T follicular helper cell (primary cell): ENCODE measurements around the gene SVIL.

Experiments used
- DNase-seq: peaks from one replicate; pipeline ENCODE4 v3.0.0-alpha.2; 2020; ENCODE audit warnings: low read depth
- total RNA-seq, 2 experiments: gene quantifications; one replicate each; lab custom pipeline; 2026; lab: John Stamatoyannopoulos, UW

SVIL gene
- 40.8 to 84.3 reads per million in 2 experiments for total RNA-seq

GRCh38 chr10:29634764-29635625, at the start of gene SVIL:
TSS of gene SVIL (minus strand) at chr10:29634971. CDS start at chr10:29555058, 79,913 bp downstream.
- no peak for DNase-seq

- peak; percentile 43 for DNase-seq
These were observed 47.1 kb upstream of the SVIL start for GRCh38 chr10:29681676-29682448.

GRCh38 chr10:29680091-29680490, 45.3 kb upstream of the SVIL start:
- no peak for DNase-seq

GRCh38 chr10:29676732-29677131, 42.0 kb upstream of the SVIL start:
- DNase-seq, result no peak

- DNase-seq, result no peak
These were observed 41.2 kb upstream of the SVIL start for GRCh38 chr10:29675984-29676383.

GRCh38 chr10:29671968-29672367, 37.2 kb upstream of the SVIL start:
- DNase-seq, result no peak

- no peak for DNase-seq
These were observed 36.5 kb upstream of the SVIL start for GRCh38 chr10:29671228-29671780.

- DNase-seq, result no peak
These were observed 36.0 kb upstream of the SVIL start for GRCh38 chr10:29670761-29671160.

GRCh38 chr10:29669149-29669548, 34.4 kb upstream of the SVIL start:
- DNase-seq, result no peak

GRCh38 chr10:29668628-29669027, 33.9 kb upstream of the SVIL start:
- no peak for DNase-seq

GRCh38 chr10:29667191-29667590, 32.4 kb upstream of the SVIL start:
- DNase-seq, result no peak

GRCh38 chr10:29666201-29666600, 31.4 kb upstream of the SVIL start:
- no peak for DNase-seq

- DNase-seq, result no peak
These were observed 28.9 kb upstream of the SVIL start for GRCh38 chr10:29663718-29664117.

- DNase-seq, result peak; percentile 61
These were observed 24.5 kb upstream of the SVIL start for GRCh38 chr10:29658984-29659965.

- DNase-seq, result no peak
These were observed 23.0 kb upstream of the SVIL start for GRCh38 chr10:29657719-29658274.

- no peak for DNase-seq
These were observed 21.8 kb upstream of the SVIL start for GRCh38 chr10:29656451-29656992.

- no peak for DNase-seq
These were observed 17.4 kb upstream of the SVIL start for GRCh38 chr10:29652192-29652591.

GRCh38 chr10:29651767-29652166, 17.0 kb upstream of the SVIL start:
- DNase-seq, result no peak

GRCh38 chr10:29650552-29650944, 15.8 kb upstream of the SVIL start:
- DNase-seq, result no peak

GRCh38 chr10:29649561-29650551, 15.1 kb upstream of the SVIL start:
- DNase-seq, result no peak
